Skeletal muscle tissue (tissue), 4 donors: Measurements from ENCODE around the gene WDFY3. TPM values are rescaled to one million over a fixed set of nuclear protein-coding genes. Genes with fewer than 3 reads are reported as not detected.

ENCODE experiments used
- H3K27ac ChIP-seq: one replicate; pipeline ENCODE4 v1.7.0; 2013; ENCODE audit warnings: mild to moderate bottlenecking, low read depth, low read length, inconsistent platforms
- H3K27me3 ChIP-seq, 3 donors: one replicate each; pipeline ENCODE4 v1.7.0; 2013; ENCODE audit warnings: low read length in 3 of 3; ENCODE audit not compliant: control insufficient read depth in 3 of 3, insufficient read depth in 3 of 3
- H3K36me3 ChIP-seq, 3 donors: one replicate each; pipeline ENCODE4 v1.7.0; 2013; ENCODE audit warnings: low read length in 3 of 3; ENCODE audit not compliant: control insufficient read depth in 3 of 3, insufficient read depth in 3 of 3
- H3K4me1 ChIP-seq, 3 donors: one replicate each; pipeline ENCODE4 v1.7.0; 2013; ENCODE audit warnings: low read length in 3 of 3, mild to moderate bottlenecking in 3 of 3; ENCODE audit not compliant: control insufficient read depth in 3 of 3, insufficient read depth in 3 of 3
- H3K4me3 ChIP-seq, 3 donors: one replicate each; pipeline ENCODE4 v1.7.0; 2013; ENCODE audit warnings: low read length in 3 of 3
- H3K9ac ChIP-seq, 3 donors: one replicate each; pipeline ENCODE4 v1.7.0; 2013; ENCODE audit warnings: low read length in 3 of 3, mild to moderate bottlenecking in 3 of 3, moderate library complexity in 2 of 3, low read depth in 1 of 3
- H3K9me3 ChIP-seq, 3 donors: one replicate each; pipeline ENCODE4 v1.7.0; 2013; ENCODE audit warnings: low read length in 3 of 3; ENCODE audit not compliant: control insufficient read depth in 3 of 3
- total RNA-seq: library from RNA; depleted of rRNA; stranded (reverse); fragments of >200 nt; gene quantifications from one replicate; pipeline ENCODE4 v1.2.3, GENCODE V29; 2014
- donor health status: Osteomylitis.

The WDFY3 gene
- total RNA-seq, 1 donor from 2014 or later, result 100 TPM

- H3K27ac ChIP-seq, result no peak overlapping the region
- H3K36me3 ChIP-seq, result peaks cover 23 to 38% (median 31%) of the 10 kb centered on the region in 3 donors
These were observed 247.8 kb downstream of the WDFY3 start for GRCh38 chr4:84718699-84719098.

GRCh38 chr4:84710548-84710947, 255.9 kb downstream of the WDFY3 start:
- Histone ChIP-seq H3K9me3 (no peaks in the 10 kb centered on the region), H3K9ac (no peak overlapping the region), H3K4me3 (no peak overlapping the region), H3K27ac (no peak overlapping the region), H3K4me1 (no peaks in the 10 kb centered on the region), H3K27me3 (no peaks in the 10 kb centered on the region), H3K36me3 (peaks cover 16 to 49% (median 46%) of the 10 kb centered on the region in 3 donors)

More at GRCh38 chr4:84718699-84719098, 247.8 kb downstream of the WDFY3 start:
- Histone ChIP-seq H3K27me3 (no peaks in the 10 kb centered on the region), H3K9me3 (no peaks in the 10 kb centered on the region), H3K4me3 (no peak overlapping the region), H3K4me1 (no peaks in the 10 kb centered on the region), H3K9ac (no peak overlapping the region)

GRCh38 chr4:84708406-84709135, 257.9 kb downstream of the WDFY3 start:
- H3K4me1 ChIP-seq, result no peaks in the 10 kb centered on the region
- H3K9me3 ChIP-seq, result no peaks in the 10 kb centered on the region
- H3K36me3 ChIP-seq, result peaks cover 15 to 58% (median 56%) of the 10 kb centered on the region in 3 donors

GRCh38 chr4:84706286-84706685, 260.2 kb downstream of the WDFY3 start:
- Histone ChIP-seq H3K9me3 (no peaks in the 10 kb centered on the region), H3K27ac (no peak overlapping the region), H3K4me1 (no peaks in the 10 kb centered on the region), H3K4me3 (no peak overlapping the region), H3K27me3 (no peaks in the 10 kb centered on the region), H3K36me3 (peaks cover 22 to 58% (median 56%) of the 10 kb centered on the region in 3 donors), H3K9ac (no peak overlapping the region)

More at GRCh38 chr4:84708406-84709135, 257.9 kb downstream of the WDFY3 start:
- H3K9ac ChIP-seq, result no peak overlapping the region
- no peaks in the 10 kb centered on the region for H3K27me3 ChIP-seq
- H3K4me3 ChIP-seq, result no peak overlapping the region
- H3K27ac ChIP-seq, result no peak overlapping the region

- peaks cover 23 to 64% (median 50%) of the 10 kb centered on the region in 3 donors for H3K36me3 ChIP-seq
These were observed 267.4 kb downstream of the WDFY3 start for GRCh38 chr4:84699001-84699671.

GRCh38 chr4:84697615-84698201, 268.8 kb downstream of the WDFY3 start:
- peaks cover 20 to 57% (median 51%) of the 10 kb centered on the region in 3 donors for H3K36me3 ChIP-seq
- H3K4me1 ChIP-seq, result no peaks in the 10 kb centered on the region

More at GRCh38 chr4:84699001-84699671, 267.4 kb downstream of the WDFY3 start:
- Histone ChIP-seq H3K4me3 (no peak overlapping the region), H3K27me3 (no peaks in the 10 kb centered on the region), H3K9ac (no peak overlapping the region), H3K27ac (no peak overlapping the region), H3K9me3 (no peaks in the 10 kb centered on the region), H3K4me1 (no peaks in the 10 kb centered on the region)

GRCh38 chr4:84697159-84697558, 269.3 kb downstream of the WDFY3 start:
- Histone ChIP-seq H3K36me3 (peaks cover 17 to 53% (median 50%) of the 10 kb centered on the region in 3 donors), H3K27me3 (no peaks in the 10 kb centered on the region), H3K9me3 (no peaks in the 10 kb centered on the region), H3K4me1 (no peaks in the 10 kb centered on the region), H3K27ac (no peak overlapping the region), H3K9ac (no peak overlapping the region), H3K4me3 (no peak overlapping the region)

More at GRCh38 chr4:84697615-84698201, 268.8 kb downstream of the WDFY3 start:
- H3K4me3 ChIP-seq, result no peak overlapping the region
- H3K9me3 ChIP-seq, result no peaks in the 10 kb centered on the region
- H3K9ac ChIP-seq, result no peak overlapping the region
- H3K27me3 ChIP-seq, result no peaks in the 10 kb centered on the region
- no peak overlapping the region for H3K27ac ChIP-seq

- no peak overlapping the region for H3K27ac ChIP-seq
- H3K9me3 ChIP-seq, result no peaks in the 10 kb centered on the region
- peaks cover 0 to 10% (median 8%) of the 10 kb centered on the region in 3 donors for H3K4me1 ChIP-seq
- peaks cover 29 to 58% (median 45%) of the 10 kb centered on the region in 3 donors for H3K36me3 ChIP-seq
- no peaks in the 10 kb centered on the region for H3K27me3 ChIP-seq
- no peak overlapping the region for H3K4me3 ChIP-seq
- no peak overlapping the region for H3K9ac ChIP-seq
These were observed 274.7 kb downstream of the WDFY3 start for GRCh38 chr4:84691800-84692199.

GRCh38 chr4:84691170-84691691, 275.3 kb downstream of the WDFY3 start:
- no peaks in the 10 kb centered on the region for H3K27me3 ChIP-seq
- no peak overlapping the region for H3K4me3 ChIP-seq
- peaks cover 0 to 10% (median 8%) of the 10 kb centered on the region in 3 donors for H3K4me1 ChIP-seq
- H3K9ac ChIP-seq, result no peak overlapping the region
- no peaks in the 10 kb centered on the region for H3K9me3 ChIP-seq
- peaks cover 33 to 59% (median 46%) of the 10 kb centered on the region in 3 donors for H3K36me3 ChIP-seq
- no peak overlapping the region for H3K27ac ChIP-seq
